ENCODE data around the gene STRADB.

DNA sequence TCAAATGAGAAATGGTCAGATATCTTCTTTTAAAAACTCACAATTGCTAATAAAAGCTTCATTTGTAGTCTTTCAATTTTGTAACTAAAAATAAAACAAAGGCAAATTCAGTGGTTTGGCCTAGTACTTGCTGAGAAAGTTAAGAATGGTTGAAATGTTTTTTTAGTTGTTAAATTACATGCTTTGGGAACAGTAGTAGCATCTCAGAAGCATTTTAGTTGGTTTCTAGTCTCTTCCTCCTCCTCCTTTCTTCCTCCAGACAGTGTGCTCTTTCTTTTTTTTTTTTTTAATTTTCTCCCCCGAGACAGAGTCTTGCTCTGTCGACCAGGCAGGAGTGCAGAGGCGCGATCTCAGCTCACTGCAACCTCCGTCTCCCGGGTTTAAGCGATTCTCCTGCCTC is 10.1 kb upstream of the STRADB start:
- TF ChIP-seq CTCF (IDR thresholded peaks at IDR 0.05) (no peak), POLR2AphosphoS5 (IDR thresholded peaks at IDR 0.05) (no peak), EP300 (IDR thresholded peaks at IDR 0.05) (no peak)

All from sigmoid colon (tissue), 4 donors.